Measurements from ENCODE around the gene SPPL2B.
"Not testable (repeated sequence)": the region's sequence is repeated elsewhere in the genome, so short reads cannot be mapped to it uniquely, and the experiment has no call there.

The SPPL2B gene

GRCh38 chr19:2328401-2329148 lies at the start of gene SPPL2B, which contains the start of gene LSM7:
TSS of gene SPPL2B (plus strand) at chr19:2328684. CDS start at chr19:2328710, 26 bp downstream.
TSS of gene LSM7 (minus strand) at chr19:2328586. CDS start at chr19:2328566, 20 bp downstream.
- DNase-seq = peak; percentile 93

GRCh38 chr19:2280633-2281264 lies 47.7 kb upstream of the SPPL2B start:
- DNase-seq = no peak

GRCh38 chr19:2281265-2282061 lies 47.0 kb upstream of the SPPL2B start:
- DNase-seq = not testable (repeated sequence)

- DNase-seq = peak; percentile 54
Observed at GRCh38 chr19:2282062-2282861, 46.2 kb upstream of the SPPL2B start, which contains the start of gene PEAK3. TSS of gene PEAK3 (minus strand) at chr19:2282175. CDS start at chr19:2280931, 1,244 bp downstream.

GRCh38 chr19:2282862-2283237 lies 45.6 kb upstream of the SPPL2B start:
- DNase-seq = no peak

- no peak for DNase-seq
Observed at GRCh38 chr19:2283835-2284507, 44.5 kb upstream of the SPPL2B start.

- no peak for DNase-seq
Observed at GRCh38 chr19:2286402-2287140, 41.9 kb upstream of the SPPL2B start.

- DNase-seq = no peak
Observed at GRCh38 chr19:2287585-2288337, 40.7 kb upstream of the SPPL2B start.

- DNase-seq = no peak
Observed at GRCh38 chr19:2288338-2288817, 40.1 kb upstream of the SPPL2B start.

- no peak for DNase-seq
Observed at GRCh38 chr19:2288818-2289713, 39.4 kb upstream of the SPPL2B start.

GRCh38 chr19:2289714-2290435 lies 38.6 kb upstream of the SPPL2B start:
- DNase-seq = peak; percentile 72

GRCh38 chr19:2290441-2291184 lies 37.9 kb upstream of the SPPL2B start:
- peak; percentile 44 for DNase-seq

- DNase-seq = no peak
Observed at GRCh38 chr19:2291185-2291751, 37.2 kb upstream of the SPPL2B start.

GRCh38 chr19:2294687-2295335 lies 33.7 kb upstream of the SPPL2B start:
- no peak for DNase-seq

- no peak for DNase-seq
Observed at GRCh38 chr19:2296141-2296540, 32.3 kb upstream of the SPPL2B start.

- DNase-seq = no peak
Observed at GRCh38 chr19:2300533-2300932, 28.0 kb upstream of the SPPL2B start.

All from CD4-positive, alpha-beta T cell treated with Interleukin-17A for 4 hours (primary cell).